ENCODE data around the gene MED12L. TPM values are rescaled to one million over a fixed set of nuclear protein-coding genes. Genes with fewer than 3 reads are reported as not detected.

The MED12L gene, protein sequence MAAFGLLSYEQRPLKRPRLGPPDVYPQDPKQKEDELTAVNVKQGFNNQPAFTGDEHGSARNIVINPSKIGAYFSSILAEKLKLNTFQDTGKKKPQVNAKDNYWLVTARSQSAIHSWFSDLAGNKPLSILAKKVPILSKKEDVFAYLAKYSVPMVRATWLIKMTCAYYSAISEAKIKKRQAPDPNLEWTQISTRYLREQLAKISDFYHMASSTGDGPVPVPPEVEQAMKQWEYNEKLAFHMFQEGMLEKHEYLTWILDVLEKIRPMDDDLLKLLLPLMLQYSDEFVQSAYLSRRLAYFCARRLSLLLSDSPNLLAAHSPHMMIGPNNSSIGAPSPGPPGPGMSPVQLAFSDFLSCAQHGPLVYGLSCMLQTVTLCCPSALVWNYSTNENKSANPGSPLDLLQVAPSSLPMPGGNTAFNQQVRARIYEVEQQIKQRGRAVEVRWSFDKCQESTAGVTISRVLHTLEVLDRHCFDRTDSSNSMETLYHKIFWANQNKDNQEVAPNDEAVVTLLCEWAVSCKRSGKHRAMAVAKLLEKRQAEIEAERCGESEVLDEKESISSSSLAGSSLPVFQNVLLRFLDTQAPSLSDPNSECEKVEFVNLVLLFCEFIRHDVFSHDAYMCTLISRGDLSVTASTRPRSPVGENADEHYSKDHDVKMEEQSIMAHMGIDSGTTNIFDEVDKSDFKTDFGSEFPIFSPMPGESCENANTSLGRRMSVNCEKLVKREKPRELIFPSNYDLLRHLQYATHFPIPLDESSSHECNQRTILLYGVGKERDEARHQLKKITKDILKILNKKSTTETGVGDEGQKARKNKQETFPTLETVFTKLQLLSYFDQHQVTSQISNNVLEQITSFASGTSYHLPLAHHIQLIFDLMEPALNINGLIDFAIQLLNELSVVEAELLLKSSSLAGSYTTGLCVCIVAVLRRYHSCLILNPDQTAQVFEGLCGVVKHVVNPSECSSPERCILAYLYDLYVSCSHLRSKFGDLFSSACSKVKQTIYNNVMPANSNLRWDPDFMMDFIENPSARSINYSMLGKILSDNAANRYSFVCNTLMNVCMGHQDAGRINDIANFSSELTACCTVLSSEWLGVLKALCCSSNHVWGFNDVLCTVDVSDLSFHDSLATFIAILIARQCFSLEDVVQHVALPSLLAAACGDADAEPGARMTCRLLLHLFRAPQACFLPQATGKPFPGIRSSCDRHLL (N-terminal part only)
- total RNA-seq: 1 to 10 TPM in 1 of 4 donors, under 1 TPM in 2, not detected in 1; 0.09 to 3.3 (median 0.13) TPM

DNA sequence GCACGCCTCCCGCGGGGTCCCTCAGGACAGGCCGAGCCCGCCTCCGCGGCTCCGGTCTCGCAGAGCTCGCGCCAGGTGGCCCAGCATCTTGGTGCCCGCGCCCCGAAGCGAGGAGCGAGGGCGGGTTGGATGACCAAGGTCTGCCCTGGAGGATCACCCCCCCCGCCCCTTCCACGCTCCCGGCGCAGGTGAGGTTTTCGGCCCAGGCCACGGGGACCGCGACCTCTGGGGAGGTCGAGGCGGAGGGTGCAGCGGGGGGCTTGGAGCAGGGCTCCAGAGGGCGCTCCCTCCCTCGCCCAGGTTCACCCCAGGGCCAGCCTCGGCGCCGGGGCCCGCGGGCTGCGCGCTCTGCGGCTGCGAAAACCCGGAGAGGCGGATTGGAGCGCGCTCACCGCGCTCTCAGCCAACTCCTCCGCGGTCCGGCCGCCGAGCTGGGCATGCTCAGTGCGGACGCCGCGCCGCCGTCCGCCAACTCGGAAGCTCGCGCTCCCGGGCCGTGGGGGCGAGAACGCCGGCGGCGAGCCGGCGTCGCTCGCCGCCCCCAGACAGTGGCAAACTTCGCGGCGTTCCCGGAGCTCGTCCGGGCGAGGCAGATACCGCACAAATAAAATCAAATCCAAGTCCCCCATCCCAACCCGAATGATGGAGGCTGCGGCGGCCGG lies at the start of gene MED12L:
Gene MED12L (plus strand): TSS at position 438 of the 662 bp plus-strand sequence. CDS start 1,263 bp downstream, outside the sequence.
- Histone ChIP-seq H3K36me3 (no peaks in the 10 kb centered on the region), H3K4me1 (peaks cover 0 to 27% (median 14%) of the 10 kb centered on the region in 4 donors), H3K27me3 (no peaks in the 10 kb centered on the region), H3K27ac (peak within 1 kb of the TSS in 1 of 4 donors; percentile 6), H3K9me3 (no peaks in the 10 kb centered on the region), H3K4me3 (peak within 1 kb of the TSS; percentile 42 to 80 (median 56))
- DNase-seq: peak; percentile 21 to 70 (median 67)
- no peak for TF ChIP-seq POLR2A (IDR thresholded peaks at IDR 0.05)
- TF ChIP-seq, protein P1, sequence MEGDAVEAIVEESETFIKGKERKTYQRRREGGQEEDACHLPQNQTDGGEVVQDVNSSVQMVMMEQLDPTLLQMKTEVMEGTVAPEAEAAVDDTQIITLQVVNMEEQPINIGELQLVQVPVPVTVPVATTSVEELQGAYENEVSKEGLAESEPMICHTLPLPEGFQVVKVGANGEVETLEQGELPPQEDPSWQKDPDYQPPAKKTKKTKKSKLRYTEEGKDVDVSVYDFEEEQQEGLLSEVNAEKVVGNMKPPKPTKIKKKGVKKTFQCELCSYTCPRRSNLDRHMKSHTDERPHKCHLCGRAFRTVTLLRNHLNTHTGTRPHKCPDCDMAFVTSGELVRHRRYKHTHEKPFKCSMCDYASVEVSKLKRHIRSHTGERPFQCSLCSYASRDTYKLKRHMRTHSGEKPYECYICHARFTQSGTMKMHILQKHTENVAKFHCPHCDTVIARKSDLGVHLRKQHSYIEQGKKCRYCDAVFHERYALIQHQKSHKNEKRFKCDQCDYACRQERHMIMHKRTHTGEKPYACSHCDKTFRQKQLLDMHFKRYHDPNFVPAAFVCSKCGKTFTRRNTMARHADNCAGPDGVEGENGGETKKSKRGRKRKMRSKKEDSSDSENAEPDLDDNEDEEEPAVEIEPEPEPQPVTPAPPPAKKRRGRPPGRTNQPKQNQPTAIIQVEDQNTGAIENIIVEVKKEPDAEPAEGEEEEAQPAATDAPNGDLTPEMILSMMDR (IDR thresholded peaks at IDR 0.05): peak in 1 of 6 experiments; percentile 4

DNA sequence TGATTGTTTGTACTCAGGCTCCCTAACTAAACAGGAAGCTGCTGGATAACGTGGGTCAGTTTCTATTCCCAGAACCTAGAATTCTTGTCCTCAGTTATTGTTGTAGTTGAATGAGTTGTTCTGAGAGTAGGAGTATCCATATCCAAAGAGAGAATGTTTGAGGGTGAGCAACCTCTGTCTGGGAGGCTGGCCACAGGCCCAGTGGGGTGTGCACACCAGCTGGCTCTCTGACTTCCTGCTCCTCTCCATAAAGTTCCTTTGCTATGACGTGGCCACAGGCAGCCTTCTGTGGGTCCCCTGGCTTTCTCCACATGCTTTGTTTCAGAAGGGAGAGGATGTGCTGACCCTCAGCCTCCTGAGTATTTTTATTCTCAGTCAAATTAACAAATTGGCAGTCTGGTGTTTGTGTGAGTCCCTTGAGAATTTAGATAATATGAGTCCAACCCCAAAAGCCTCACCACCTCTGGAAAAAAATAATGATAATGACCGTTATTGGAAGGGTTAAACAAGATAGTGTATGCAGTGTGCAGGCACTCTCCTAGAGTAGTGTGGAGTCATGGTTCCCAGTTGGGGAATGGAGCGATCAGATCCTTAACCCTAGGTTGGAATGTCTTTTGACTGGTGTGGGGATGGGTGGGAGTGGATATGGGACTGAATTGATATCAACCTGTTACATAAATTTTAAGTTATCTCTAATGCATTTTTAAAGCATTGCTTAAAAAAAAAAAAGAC lies 47.6 kb upstream of the MED12L start:
- no peak overlapping the region for H3K4me3 ChIP-seq
- no peaks in the 10 kb centered on the region for H3K9me3 ChIP-seq
- no peak for DNase-seq
- H3K4me1 ChIP-seq: no peaks in the 10 kb centered on the region
- H3K27ac ChIP-seq: no peak overlapping the region
- H3K36me3 ChIP-seq: no peaks in the 10 kb centered on the region
- TF ChIP-seq POLR2A (IDR thresholded peaks at IDR 0.05): no peak
- TF ChIP-seq, protein P1 (IDR thresholded peaks at IDR 0.05): no peak
- no peaks in the 10 kb centered on the region for H3K27me3 ChIP-seq

DNA sequence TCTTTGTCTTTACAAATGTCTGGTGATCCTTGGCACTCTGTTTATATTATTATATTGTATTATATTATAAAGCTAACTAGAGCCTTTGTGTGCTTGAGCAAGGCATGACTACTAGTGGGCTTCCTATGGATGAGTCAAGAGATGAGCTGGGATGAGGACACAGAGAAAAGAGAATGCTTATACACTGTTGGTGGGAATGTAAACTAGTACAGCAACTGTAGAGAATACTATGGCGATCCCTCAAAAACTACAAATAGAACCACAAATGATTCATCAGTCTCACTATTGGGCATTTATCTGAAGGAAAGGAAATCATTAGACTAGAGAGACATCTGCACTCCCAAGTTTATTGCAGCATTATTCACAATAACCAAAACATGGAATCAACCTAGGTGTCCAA lies 40.8 kb upstream of the MED12L start:
- no peak overlapping the region for H3K4me3 ChIP-seq
- no peaks in the 10 kb centered on the region for H3K27me3 ChIP-seq
- no peak overlapping the region for H3K27ac ChIP-seq
- H3K4me1 ChIP-seq: no peaks in the 10 kb centered on the region
- H3K9me3 ChIP-seq: no peaks in the 10 kb centered on the region
- no peak for TF ChIP-seq POLR2A (IDR thresholded peaks at IDR 0.05)
- TF ChIP-seq, protein P1 (IDR thresholded peaks at IDR 0.05): no peak
- DNase-seq: no peak
- no peaks in the 10 kb centered on the region for H3K36me3 ChIP-seq

DNA sequence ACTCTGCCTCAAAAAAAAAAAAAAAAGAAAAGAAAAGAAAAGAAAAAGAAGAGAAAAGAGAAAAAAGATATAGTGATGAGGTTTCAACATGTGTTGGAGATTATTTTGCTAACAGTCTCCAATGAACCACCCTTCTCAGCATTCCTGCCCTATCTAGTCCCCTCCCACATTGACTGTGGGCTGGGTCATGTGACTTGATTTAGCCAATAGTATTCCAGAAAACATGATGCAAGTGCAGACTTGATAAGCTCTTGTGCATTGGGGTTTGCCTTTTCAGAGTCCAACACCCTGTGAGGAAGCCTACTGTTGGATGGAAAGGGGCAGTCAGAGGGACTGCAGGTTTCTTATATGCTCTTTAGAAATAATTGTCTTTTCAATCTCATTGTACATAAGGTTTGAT lies 37.8 kb upstream of the MED12L start:
- no peaks in the 10 kb centered on the region for H3K36me3 ChIP-seq
- no peak for DNase-seq
- no peak for TF ChIP-seq POLR2A (IDR thresholded peaks at IDR 0.05)
- TF ChIP-seq, protein P1 (IDR thresholded peaks at IDR 0.05): no peak
- H3K27me3 ChIP-seq: no peaks in the 10 kb centered on the region
- no peak overlapping the region for H3K4me3 ChIP-seq
- no peaks in the 10 kb centered on the region for H3K9me3 ChIP-seq
- H3K4me1 ChIP-seq: no peaks in the 10 kb centered on the region
- no peak overlapping the region for H3K27ac ChIP-seq

Measured in Peyer's patch (tissue), 4 donors.